ENCODE results near the gene TSEN54. TPM values are rescaled to one million over a fixed set of nuclear protein-coding genes. Genes with fewer than 3 reads are reported as not detected.

TSEN54 gene
- total RNA-seq, 1 donor = 12.1 TPM

GRCh38 chr17:75500419-75501216, 15.7 kb upstream of the TSEN54 start:
- no peak for DNase-seq (ENCODE audit: low read depth)
- no peak overlapping the region for H3K4me3 ChIP-seq (ENCODE audit: low read depth, low read length)
- no peak for TF ChIP-seq CTCF (IDR thresholded peaks at IDR 0.05; ENCODE audit: insufficient read depth, low read depth, low read length)

GRCh38 chr17:75501378-75502071, 14.8 kb upstream of the TSEN54 start:
- H3K4me3 ChIP-seq (ENCODE audit: low read depth, low read length) = no peak overlapping the region
- no peak for DNase-seq (ENCODE audit: low read depth)
- TF ChIP-seq CTCF (IDR thresholded peaks at IDR 0.05; ENCODE audit: insufficient read depth, low read depth, low read length) = no peak

- H3K4me3 ChIP-seq (ENCODE audit: low read depth, low read length) = no peak overlapping the region
- no peak for DNase-seq (ENCODE audit: low read depth)
- no peak for TF ChIP-seq CTCF (IDR thresholded peaks at IDR 0.05; ENCODE audit: insufficient read depth, low read depth, low read length)
Measured at GRCh38 chr17:75502072-75502720, 14.1 kb upstream of the TSEN54 start.

- H3K4me3 ChIP-seq (ENCODE audit: low read depth, low read length) = no peak overlapping the region
- no peak for DNase-seq (ENCODE audit: low read depth)
- TF ChIP-seq CTCF (IDR thresholded peaks at IDR 0.05; ENCODE audit: insufficient read depth, low read depth, low read length) = no peak
Measured at GRCh38 chr17:75502721-75503329, 13.5 kb upstream of the TSEN54 start.

- DNase-seq (ENCODE audit: low read depth) = no peak
- TF ChIP-seq CTCF (IDR thresholded peaks at IDR 0.05; ENCODE audit: insufficient read depth, low read depth, low read length) = no peak
- H3K4me3 ChIP-seq (ENCODE audit: low read depth, low read length) = no peak overlapping the region
Measured at GRCh38 chr17:75503337-75503950, 12.9 kb upstream of the TSEN54 start.

GRCh38 chr17:75503976-75504346, 12.4 kb upstream of the TSEN54 start:
- H3K4me3 ChIP-seq (ENCODE audit: low read depth, low read length) = no peak overlapping the region
- TF ChIP-seq CTCF (IDR thresholded peaks at IDR 0.05; ENCODE audit: insufficient read depth, low read depth, low read length) = no peak
- DNase-seq (ENCODE audit: low read depth) = no peak

All from fibroblast of villous mesenchyme (primary cell).